Measurements from ENCODE around the gene MRPS26.

Gene MRPS26

DNA sequence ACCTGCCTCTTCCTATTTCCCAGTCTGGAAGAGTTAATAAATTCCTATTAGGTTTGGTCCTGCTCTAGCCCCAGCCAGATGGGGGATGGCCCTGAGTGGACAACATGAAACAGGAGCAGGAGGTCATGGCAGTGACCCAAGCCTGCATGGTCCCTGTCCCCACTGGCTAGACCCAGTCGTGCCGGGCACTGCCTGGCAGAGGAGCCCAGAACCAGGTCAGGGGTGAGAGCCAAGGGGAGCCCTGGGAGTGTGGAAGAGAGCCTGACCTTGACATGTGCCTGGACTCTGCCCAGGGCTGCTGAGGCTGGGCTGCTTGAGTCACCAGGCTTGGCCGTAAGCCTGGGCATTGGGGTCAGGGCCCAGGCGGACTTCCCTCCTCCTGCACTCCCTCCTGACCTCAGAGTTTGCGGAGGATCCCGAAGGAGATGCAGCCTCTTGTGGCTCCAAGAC lies 35.1 kb downstream of the MRPS26 start:
- H3K4me3 ChIP-seq (ENCODE audit: low read length), result no peak overlapping the region

DNA sequence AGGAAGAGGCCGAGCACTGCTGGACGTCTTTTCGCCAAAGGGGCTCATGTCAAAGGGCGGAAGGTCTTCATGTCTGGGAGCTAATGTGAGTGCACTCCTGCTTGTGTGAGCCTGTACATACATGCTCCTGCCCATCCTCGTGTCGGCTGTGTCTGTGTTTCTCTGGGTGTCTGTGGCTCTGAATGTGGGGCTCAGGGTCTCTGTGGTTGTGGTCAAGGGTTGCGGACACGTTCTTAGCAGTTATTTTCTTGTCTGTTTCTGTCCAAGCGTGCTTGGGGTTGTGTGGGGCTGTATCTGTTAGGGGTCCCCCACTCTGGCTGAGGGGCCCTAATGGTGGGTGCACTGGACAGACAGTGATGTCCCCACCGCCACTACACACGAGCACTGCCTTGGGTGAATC lies 35.8 kb downstream of the MRPS26 start:
- no peak overlapping the region for H3K4me3 ChIP-seq (ENCODE audit: low read length)
- no peak for DNase-seq (ENCODE audit: low read depth)

More for the DNA sequence above, 35.1 kb downstream of the MRPS26 start:
- TF ChIP-seq, protein P1, sequence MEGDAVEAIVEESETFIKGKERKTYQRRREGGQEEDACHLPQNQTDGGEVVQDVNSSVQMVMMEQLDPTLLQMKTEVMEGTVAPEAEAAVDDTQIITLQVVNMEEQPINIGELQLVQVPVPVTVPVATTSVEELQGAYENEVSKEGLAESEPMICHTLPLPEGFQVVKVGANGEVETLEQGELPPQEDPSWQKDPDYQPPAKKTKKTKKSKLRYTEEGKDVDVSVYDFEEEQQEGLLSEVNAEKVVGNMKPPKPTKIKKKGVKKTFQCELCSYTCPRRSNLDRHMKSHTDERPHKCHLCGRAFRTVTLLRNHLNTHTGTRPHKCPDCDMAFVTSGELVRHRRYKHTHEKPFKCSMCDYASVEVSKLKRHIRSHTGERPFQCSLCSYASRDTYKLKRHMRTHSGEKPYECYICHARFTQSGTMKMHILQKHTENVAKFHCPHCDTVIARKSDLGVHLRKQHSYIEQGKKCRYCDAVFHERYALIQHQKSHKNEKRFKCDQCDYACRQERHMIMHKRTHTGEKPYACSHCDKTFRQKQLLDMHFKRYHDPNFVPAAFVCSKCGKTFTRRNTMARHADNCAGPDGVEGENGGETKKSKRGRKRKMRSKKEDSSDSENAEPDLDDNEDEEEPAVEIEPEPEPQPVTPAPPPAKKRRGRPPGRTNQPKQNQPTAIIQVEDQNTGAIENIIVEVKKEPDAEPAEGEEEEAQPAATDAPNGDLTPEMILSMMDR (conservative IDR thresholded peaks at IDR 0.05; ENCODE audit: low read length), result no peak
- DNase-seq (ENCODE audit: low read depth), result peak; percentile 59

DNA sequence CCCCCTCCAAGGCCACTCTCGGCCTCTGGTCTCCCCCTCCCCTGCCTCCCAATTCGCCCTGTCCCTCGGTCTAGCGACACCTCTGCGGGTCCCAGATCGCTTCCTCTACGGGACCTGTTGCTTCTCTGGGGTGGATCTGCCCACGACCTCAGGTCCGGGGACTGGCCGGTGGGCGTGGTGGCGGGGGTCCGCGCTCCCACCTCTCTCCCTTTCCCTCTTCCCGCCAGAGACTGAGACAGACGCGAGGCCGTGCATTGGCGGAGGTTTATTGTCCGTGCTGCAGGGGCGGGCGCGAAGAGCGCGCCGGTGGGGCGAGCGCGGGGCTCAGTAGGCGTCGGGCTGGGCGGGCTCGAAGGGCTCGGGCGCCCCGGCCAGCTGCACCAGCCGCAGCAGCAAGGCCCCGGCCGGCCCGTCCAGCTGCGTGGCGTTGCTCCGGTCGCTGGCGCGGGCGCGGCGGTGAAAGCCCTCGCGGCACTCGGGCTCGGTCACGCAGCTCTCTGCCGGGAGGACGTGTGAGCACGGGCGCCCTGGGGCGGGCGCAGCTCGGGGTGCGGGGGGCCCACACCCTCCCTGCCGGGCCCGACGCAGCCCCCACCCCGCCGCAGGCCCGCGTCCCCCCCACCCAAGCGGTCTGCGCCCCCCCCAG lies 36.6 kb downstream of the MRPS26 start:
- no peak for DNase-seq (ENCODE audit: low read depth)
- TF ChIP-seq, protein P1 (conservative IDR thresholded peaks at IDR 0.05; ENCODE audit: low read length), result no peak
- H3K4me3 ChIP-seq (ENCODE audit: low read length), result no peak overlapping the region

More for the DNA sequence above, 35.8 kb downstream of the MRPS26 start:
- TF ChIP-seq, protein P1 (conservative IDR thresholded peaks at IDR 0.05; ENCODE audit: low read length), result no peak

DNA sequence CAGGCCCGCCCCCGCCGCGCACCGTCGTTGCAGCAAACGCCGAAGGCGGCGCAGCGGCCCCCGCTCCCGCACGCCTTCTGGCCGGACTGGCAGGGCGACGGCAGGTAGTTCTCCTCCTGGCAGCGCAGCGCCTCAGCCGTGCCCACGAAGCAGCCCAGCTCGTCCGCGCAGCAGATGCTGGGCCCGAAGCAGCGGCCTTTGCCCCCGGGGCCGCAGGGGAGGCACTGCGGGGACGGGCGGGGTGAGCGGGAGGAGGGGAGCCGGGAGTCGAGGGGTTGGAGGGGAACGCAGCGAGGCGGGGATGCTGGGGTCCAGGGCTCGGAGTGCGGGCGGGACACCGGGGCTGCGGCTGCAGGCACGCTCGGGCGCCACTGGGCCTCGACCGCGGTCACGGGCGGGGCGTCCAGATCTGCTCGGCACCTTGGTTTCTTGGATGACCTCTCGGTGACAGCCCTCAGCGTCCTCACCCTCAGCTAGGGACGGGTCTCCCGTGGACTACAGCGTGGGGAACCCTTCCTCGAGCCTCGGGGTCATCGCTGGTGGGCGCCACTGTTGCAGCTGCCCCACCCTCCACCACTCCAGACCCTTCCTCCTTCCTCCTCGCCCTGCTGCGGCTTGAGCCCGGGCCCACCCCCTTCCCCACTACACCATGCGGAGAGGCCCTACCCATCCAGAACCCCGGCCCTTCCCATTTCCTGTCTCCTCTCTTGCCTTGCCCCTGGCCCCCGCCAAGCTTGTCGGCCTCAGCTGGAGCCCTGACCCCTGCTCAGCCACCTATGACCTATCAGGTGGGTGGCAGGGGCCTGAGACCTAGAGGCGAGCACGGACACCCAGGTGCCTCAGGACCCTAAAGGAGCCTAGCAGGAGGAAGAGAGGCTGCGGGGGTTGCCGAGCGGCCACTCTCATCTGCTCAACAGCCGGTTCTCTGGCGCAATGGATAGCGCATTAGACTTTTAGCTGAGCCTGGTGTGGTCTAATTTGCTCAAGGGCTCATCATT lies 37.4 kb downstream of the MRPS26 start:
- no peak for DNase-seq (ENCODE audit: low read depth)
- H3K4me3 ChIP-seq (ENCODE audit: low read length), result no peak overlapping the region
- TF ChIP-seq, protein P1 (conservative IDR thresholded peaks at IDR 0.05; ENCODE audit: low read length), result no peak

DNA sequence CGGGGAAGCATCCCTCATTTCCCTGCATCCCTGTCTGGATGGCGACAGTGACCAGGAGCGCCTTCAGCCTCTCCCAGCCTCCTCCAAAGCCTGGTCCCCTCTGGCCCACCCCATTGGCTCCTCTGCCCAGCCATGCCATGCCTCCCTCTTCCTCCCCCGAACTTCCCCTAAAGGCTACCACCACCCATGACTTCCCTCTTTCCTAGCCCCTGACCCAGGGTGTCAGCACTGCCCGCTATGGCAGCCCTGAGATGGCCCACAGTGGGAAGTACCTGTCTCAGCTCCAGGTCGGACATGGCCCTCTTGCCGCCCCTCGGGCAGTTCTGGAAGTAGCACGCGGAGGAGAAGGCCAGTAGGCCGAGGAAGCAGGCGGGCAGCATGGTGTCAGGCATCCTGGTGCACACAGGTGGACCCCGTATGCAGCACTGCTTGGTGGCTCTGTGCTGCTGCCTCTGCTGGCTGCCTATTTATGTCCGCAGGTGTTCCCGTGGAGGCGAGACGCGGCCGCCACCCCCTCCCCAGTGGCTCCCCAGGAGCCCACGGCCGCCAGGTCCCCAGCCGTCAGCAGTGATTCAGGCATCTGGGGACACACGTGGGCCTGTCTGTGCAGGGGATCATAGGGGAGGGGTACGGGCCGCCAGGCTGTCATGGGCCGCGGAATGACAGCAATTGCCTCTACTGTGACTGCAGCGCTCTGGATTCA lies 38.6 kb downstream of the MRPS26 start, which contains the start of gene AVP:
AVP (minus strand) TSS at position 442 of the 703 bp plus-strand sequence; CDS start at position 392, 50 bp downstream.
- TF ChIP-seq, protein P1 (conservative IDR thresholded peaks at IDR 0.05; ENCODE audit: low read length), result no peak
- DNase-seq (ENCODE audit: low read depth), result no peak
- H3K4me3 ChIP-seq (ENCODE audit: low read length), result no peak within 1 kb of the TSS

DNA sequence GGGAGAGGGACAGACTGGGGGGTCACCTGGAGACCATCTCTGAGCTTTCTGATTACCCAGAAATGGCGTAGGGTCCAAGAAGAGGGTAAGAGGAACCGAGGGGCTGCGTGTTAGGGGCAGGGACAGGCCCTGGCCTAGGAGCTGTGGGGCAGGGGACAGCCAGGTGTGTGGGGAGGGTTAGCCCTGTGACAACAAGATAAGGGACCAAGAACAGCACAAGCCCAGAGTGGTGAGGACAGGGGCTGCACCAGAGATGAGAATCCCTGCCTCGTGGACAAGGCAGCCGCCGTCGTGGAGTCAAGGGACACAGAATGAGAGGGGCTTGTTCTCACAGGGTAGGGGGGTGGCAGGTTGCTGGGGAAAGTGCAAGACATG lies 39.1 kb downstream of the MRPS26 start:
- DNase-seq (ENCODE audit: low read depth), result no peak
- TF ChIP-seq, protein P1 (conservative IDR thresholded peaks at IDR 0.05; ENCODE audit: low read length), result no peak
- H3K4me3 ChIP-seq (ENCODE audit: low read length), result no peak overlapping the region

Data from AG10803 (cell line).